H9 (cell line): Measurements from ENCODE around the gene GLRA2. TPM values are rescaled to one million over a fixed set of nuclear protein-coding genes. Genes with fewer than 3 reads are reported as not detected.

Source experiments
- DNase-seq: peaks from one replicate; pipeline ENCODE4 v3.0.0-alpha.2; 2017
- H2AFZ ChIP-seq: one replicate; pipeline ENCODE4 v1.6.1; 2013; ENCODE audit warnings: mild to moderate bottlenecking, low read length, control low read depth, moderate library complexity
- H2AK5ac ChIP-seq: 2 replicates; pipeline ENCODE4 v1.6.1; 2013; ENCODE audit warnings: low read length, control low read depth, mixed read lengths; ENCODE audit not compliant: insufficient read length
- H2BK120ac ChIP-seq: one replicate; pipeline ENCODE4 v1.6.1; 2013; ENCODE audit warnings: low read depth, mild to moderate bottlenecking, low read length, control low read depth, inconsistent platforms; ENCODE audit not compliant: poor library complexity, severe bottlenecking
- H2BK12ac ChIP-seq: 2 replicates; pipeline ENCODE4 v1.6.1; 2013; ENCODE audit warnings: low read length, control low read depth, mixed read lengths, low read depth; ENCODE audit not compliant: insufficient read length
- H2BK15ac ChIP-seq: 2 replicates; pipeline ENCODE4 v1.6.1; 2013; ENCODE audit warnings: low read depth, low read length, control low read depth
- H2BK20ac ChIP-seq: one replicate; pipeline ENCODE4 v1.6.1; 2013; ENCODE audit warnings: low read depth, mild to moderate bottlenecking, low read length, control low read depth, inconsistent platforms; ENCODE audit not compliant: poor library complexity, severe bottlenecking
- H2BK5ac ChIP-seq: 2 replicates; pipeline ENCODE4 v1.6.1; 2013; ENCODE audit warnings: low read length, control low read depth, mixed read lengths; ENCODE audit not compliant: insufficient read length
- H3K14ac ChIP-seq: 2 replicates; pipeline ENCODE4 v1.6.1; 2013; ENCODE audit warnings: low read length, control low read depth; ENCODE audit not compliant: insufficient read depth
- H3K18ac ChIP-seq: 2 replicates; pipeline ENCODE4 v1.6.1; 2013; ENCODE audit warnings: low read depth, mild to moderate bottlenecking, mixed read lengths, low read length, control low read depth; ENCODE audit not compliant: insufficient read length
- H3K23ac ChIP-seq: 2 replicates; pipeline ENCODE4 v1.6.1; 2013; ENCODE audit warnings: low read length, control low read depth, mixed read lengths, low read depth; ENCODE audit not compliant: insufficient read length
- H3K23me2 ChIP-seq: 2 replicates; pipeline ENCODE4 v1.6.1; 2013; ENCODE audit warnings: low read depth, mild to moderate bottlenecking, mixed read lengths, low read length, control low read depth; ENCODE audit not compliant: insufficient read length, poor library complexity, severe bottlenecking
- H3K27ac ChIP-seq: 2 replicates; pipeline ENCODE4 v1.5.1; 2013; ENCODE audit warnings: low read length, control low read depth, mixed read lengths, low read depth; ENCODE audit not compliant: insufficient read length
- H3K27me3 ChIP-seq: 2 replicates; pipeline ENCODE4 v1.6.1; 2013; ENCODE audit warnings: low read length, control low read depth, inconsistent platforms; ENCODE audit not compliant: insufficient read depth
- H3K4ac ChIP-seq: 2 replicates; pipeline ENCODE4 v1.6.1; 2013; ENCODE audit warnings: low read depth, mild to moderate bottlenecking, control low read depth, inconsistent platforms, low read length, moderate library complexity
- H3K4me1 ChIP-seq: 2 replicates; pipeline ENCODE4 v1.6.1; 2013; ENCODE audit warnings: low read length, control low read depth, inconsistent platforms; ENCODE audit not compliant: insufficient read depth
- H3K4me2 ChIP-seq: 2 replicates; pipeline ENCODE4 v1.6.1; 2013; ENCODE audit warnings: low read length, control low read depth, mixed read lengths; ENCODE audit not compliant: insufficient read length, insufficient read depth
- H3K56ac ChIP-seq: 2 replicates; pipeline ENCODE4 v1.6.1; 2013; ENCODE audit warnings: low read depth, mild to moderate bottlenecking, mixed read lengths, low read length, control low read depth; ENCODE audit not compliant: insufficient read length
- H3K79me1 ChIP-seq: 2 replicates; pipeline ENCODE4 v1.6.1; 2013; ENCODE audit warnings: low read depth, mild to moderate bottlenecking, moderate library complexity, low read length, control low read depth, inconsistent platforms; ENCODE audit not compliant: insufficient read depth, poor library complexity, severe bottlenecking
- H3K79me2 ChIP-seq: 2 replicates; pipeline ENCODE4 v1.6.1; 2013; ENCODE audit warnings: low read length, control low read depth, inconsistent platforms; ENCODE audit not compliant: insufficient read depth
- H3K9ac ChIP-seq: 2 replicates; pipeline ENCODE4 v1.6.1; 2013; ENCODE audit warnings: low read length, control low read depth, mixed read lengths; ENCODE audit not compliant: insufficient read length; ENCODE audit errors: extremely low read depth
- H3K9me3 ChIP-seq: one replicate; pipeline ENCODE4 v1.6.1; 2013; ENCODE audit warnings: low read depth, low read length, inconsistent platforms; ENCODE audit not compliant: control insufficient read depth
- H3T11ph ChIP-seq: one replicate; pipeline ENCODE4 v1.6.1; 2013; ENCODE audit warnings: mild to moderate bottlenecking, low read length, control low read depth, inconsistent platforms
- H4K20me1 ChIP-seq: one replicate; pipeline ENCODE4 v1.6.1; 2013; ENCODE audit not compliant: control insufficient read depth, insufficient read length, insufficient read depth
- H4K5ac ChIP-seq: 2 replicates; pipeline ENCODE4 v1.6.1; 2013; ENCODE audit warnings: low read depth, mild to moderate bottlenecking, mixed read lengths, low read length, control low read depth; ENCODE audit not compliant: insufficient read length
- H4K8ac ChIP-seq: replicated peaks from 2 replicates; pipeline ENCODE4 v1.6.1; 2013; ENCODE audit warnings: low read length, control low read depth, mixed read lengths, low read depth; ENCODE audit not compliant: insufficient read length
- H4K91ac ChIP-seq: 2 replicates; pipeline ENCODE4 v1.6.1; 2013; ENCODE audit warnings: low read depth, mild to moderate bottlenecking, moderate library complexity, mixed read lengths, low read length, control low read depth; ENCODE audit not compliant: insufficient read length
- H3K27ac Mint-ChIP-seq, 3 experiments: 2 replicates in 2 of 3; 3 replicates in 1 of 3; pipeline ENCODE4 v1.8.0; 2020 to 2021; ENCODE audit warnings: mixed read lengths in 3 of 3, mild to moderate bottlenecking in 1 of 3, moderate library complexity in 1 of 3
- H3K27me3 Mint-ChIP-seq: 2 replicates; pipeline ENCODE4 v1.8.0; 2021; ENCODE audit warnings: low read depth, mild to moderate bottlenecking, moderate library complexity, mixed read lengths
- H3K36me3 Mint-ChIP-seq, 3 experiments: 2 replicates in 2 of 3; 3 replicates in 1 of 3; pipeline ENCODE4 v1.8.0; 2020 to 2021; ENCODE audit warnings: low read depth in 3 of 3, mixed read lengths in 3 of 3; ENCODE audit not compliant: insufficient read depth in 1 of 3
- H3K4me1 Mint-ChIP-seq, 2 experiments: 2 replicates each; pipeline ENCODE4 v1.8.0; 2020; ENCODE audit warnings: mixed read lengths in 2 of 2
- H3K4me3 Mint-ChIP-seq, 2 experiments: 2 replicates in 1 of 2; 3 replicates in 1 of 2; pipeline ENCODE4 v1.8.0; 2020 to 2021; ENCODE audit warnings: mild to moderate bottlenecking in 2 of 2, mixed read lengths in 2 of 2, moderate library complexity in 1 of 2
- H3K9me3 Mint-ChIP-seq, 2 experiments: 2 replicates in 1 of 2; 3 replicates in 1 of 2; pipeline ENCODE4 v1.8.0; 2020; ENCODE audit warnings: mild to moderate bottlenecking in 2 of 2, mixed read lengths in 2 of 2, moderate library complexity in 1 of 2
- WGBS: extraction: QIAGEN DNeasy Blood & Tissue Kit; methylation state at CpG from one replicate; pipeline ENCODE4 v1.1.7; 2013; ENCODE audit warnings: missing lambda C conversion rate, low lambda C conversion rate, mixed read lengths; ENCODE audit not compliant: insufficient read length; ENCODE audit errors: extremely low coverage; 5-methylcytosine and 5-hydroxymethylcytosine counted together
- total RNA-seq: library from RNA; stranded (reverse); gene quantifications from 2 replicates; pipeline ENCODE4 v1.2.1, GENCODE V29; 2021
- TF ChIP-seq, protein P1 (sequence below): fragments of 200-600 bp; sonication (generic); conservative IDR thresholded peaks from 3 replicates; pipeline ENCODE4 v1.8.0; 2021; ENCODE audit warnings: antibody characterized with exemption, mild to moderate bottlenecking

The GLRA2 gene
- total RNA-seq, 1 experiment from 2014 or later: not detected

DNA sequence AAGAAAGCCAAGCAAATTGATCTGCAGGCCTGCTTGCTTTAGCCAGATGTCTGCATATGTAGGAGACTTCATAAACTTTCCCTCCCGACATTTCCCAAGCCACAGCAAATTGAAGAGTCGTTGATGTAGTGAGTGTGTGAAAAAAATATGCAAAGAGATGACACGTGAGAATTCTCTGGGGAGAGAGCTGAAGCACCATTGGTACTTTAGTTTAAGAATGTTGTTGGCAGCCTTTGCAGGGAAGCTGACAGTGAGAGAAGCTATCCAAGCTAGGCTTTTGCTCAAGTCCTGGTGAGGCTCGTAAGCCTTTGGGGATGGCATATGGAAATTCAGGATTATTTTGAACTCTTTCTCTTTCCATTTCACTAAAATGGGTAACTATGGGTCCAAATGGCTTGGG lies 87.5 kb downstream of the GLRA2 start:
- Histone ChIP-seq H3K79me2 (no peaks in the 10 kb centered on the region), H2AFZ (no peak overlapping the region), H3K9ac (no peak overlapping the region), H3K14ac (no peak overlapping the region), H4K8ac (no peak overlapping the region), H3K23ac (no peak overlapping the region), H3K56ac (no peak overlapping the region), H3K4ac (no peak overlapping the region), H4K20me1 (no peaks in the 10 kb centered on the region), H4K5ac (no peak overlapping the region), H2BK20ac (no peak overlapping the region), H4K91ac (no peak overlapping the region), H3T11ph (no peak overlapping the region), H2AK5ac (no peak overlapping the region), H2BK12ac (no peak overlapping the region), H3K4me2 (no peak overlapping the region), H2BK15ac (no peak overlapping the region), H3K79me1 (no peaks in the 10 kb centered on the region), H3K9me3 (no peaks in the 10 kb centered on the region), H3K4me1 (no peaks in the 10 kb centered on the region), H3K18ac (no peak overlapping the region), H3K27ac (no peak overlapping the region), H3K27me3 (no peaks in the 10 kb centered on the region), H2BK120ac (no peak overlapping the region), H3K23me2 (no peaks in the 10 kb centered on the region), H2BK5ac (no peak overlapping the region)
- peaks cover 0 to 2% (median 0%) of the 10 kb centered on the region in 3 experiments; a peak in 3 of 7 replicates for H3K36me3 Mint-ChIP-seq
- no peaks in the 10 kb centered on the region for H3K27me3 Mint-ChIP-seq
- no peak for DNase-seq
- H3K4me1 Mint-ChIP-seq: no peaks in the 10 kb centered on the region
- TF ChIP-seq, protein P1, sequence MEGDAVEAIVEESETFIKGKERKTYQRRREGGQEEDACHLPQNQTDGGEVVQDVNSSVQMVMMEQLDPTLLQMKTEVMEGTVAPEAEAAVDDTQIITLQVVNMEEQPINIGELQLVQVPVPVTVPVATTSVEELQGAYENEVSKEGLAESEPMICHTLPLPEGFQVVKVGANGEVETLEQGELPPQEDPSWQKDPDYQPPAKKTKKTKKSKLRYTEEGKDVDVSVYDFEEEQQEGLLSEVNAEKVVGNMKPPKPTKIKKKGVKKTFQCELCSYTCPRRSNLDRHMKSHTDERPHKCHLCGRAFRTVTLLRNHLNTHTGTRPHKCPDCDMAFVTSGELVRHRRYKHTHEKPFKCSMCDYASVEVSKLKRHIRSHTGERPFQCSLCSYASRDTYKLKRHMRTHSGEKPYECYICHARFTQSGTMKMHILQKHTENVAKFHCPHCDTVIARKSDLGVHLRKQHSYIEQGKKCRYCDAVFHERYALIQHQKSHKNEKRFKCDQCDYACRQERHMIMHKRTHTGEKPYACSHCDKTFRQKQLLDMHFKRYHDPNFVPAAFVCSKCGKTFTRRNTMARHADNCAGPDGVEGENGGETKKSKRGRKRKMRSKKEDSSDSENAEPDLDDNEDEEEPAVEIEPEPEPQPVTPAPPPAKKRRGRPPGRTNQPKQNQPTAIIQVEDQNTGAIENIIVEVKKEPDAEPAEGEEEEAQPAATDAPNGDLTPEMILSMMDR: no peak
- no peak overlapping the region for H3K27ac Mint-ChIP-seq
- no CpG with 5 or more reads among the region's 4 CpGs for WGBS
- H3K9me3 Mint-ChIP-seq: peaks cover 57 to 63% of the 10 kb centered on the region in 2 experiments
- no peak overlapping the region for H3K4me3 Mint-ChIP-seq
